Endodermal cell (in vitro differentiated cells): Measurements from ENCODE around the gene AMBRA1. TPM values are rescaled to one million over a fixed set of nuclear protein-coding genes. Genes with fewer than 3 reads are reported as not detected.
A peak's percentile ranks its signal among the peaks of the same experiment; 100 is the strongest.
"Not testable (repeated sequence)": the region's sequence is repeated elsewhere in the genome, so short reads cannot be mapped to it uniquely, and the experiment has no call there.

Experiments
- DNase-seq: peaks from one replicate; pipeline ENCODE4 v3.0.0-alpha.2; 2017
- H3K27ac ChIP-seq: 2 replicates; pipeline ENCODE4 v1.5.1; 2013; ENCODE audit warnings: mild to moderate bottlenecking, low read depth, low read length, moderate library complexity
- H3K27me3 ChIP-seq: 2 replicates; pipeline ENCODE4 v1.6.1; 2013; ENCODE audit warnings: mild to moderate bottlenecking, low read length, moderate library complexity; ENCODE audit not compliant: insufficient read depth, control insufficient read depth, poor library complexity, severe bottlenecking
- H3K36me3 ChIP-seq: 2 replicates; pipeline ENCODE4 v1.7.0; 2013; ENCODE audit warnings: mild to moderate bottlenecking, low read length, moderate library complexity; ENCODE audit not compliant: control insufficient read depth, insufficient read depth
- H3K4me1 ChIP-seq: one replicate; pipeline ENCODE4 v1.7.0; 2013; ENCODE audit warnings: low read length; ENCODE audit not compliant: control insufficient read depth, insufficient read depth
- H3K4me3 ChIP-seq: 2 replicates; pipeline ENCODE4 v1.5.1; 2013; ENCODE audit warnings: mild to moderate bottlenecking, low read length, moderate library complexity
- H3K9ac ChIP-seq: 2 replicates; pipeline ENCODE4 v1.6.1; 2013; ENCODE audit warnings: mild to moderate bottlenecking, low read length, moderate library complexity; ENCODE audit not compliant: poor library complexity, severe bottlenecking; ENCODE audit errors: extremely low read depth
- H3K9me3 ChIP-seq: 2 replicates; pipeline ENCODE4 v1.6.1; 2013; ENCODE audit warnings: mild to moderate bottlenecking, low read length, moderate library complexity; ENCODE audit not compliant: control insufficient read depth
- H3K27ac Mint-ChIP-seq: 2 replicates; pipeline ENCODE4 v1.8.0; 2020; ENCODE audit warnings: mixed read lengths
- H3K27me3 Mint-ChIP-seq: 2 replicates; pipeline ENCODE4 v1.8.0; 2021; ENCODE audit warnings: mild to moderate bottlenecking, mixed read lengths; ENCODE audit not compliant: insufficient read depth
- H3K36me3 Mint-ChIP-seq: 2 replicates; pipeline ENCODE4 v1.8.0; 2020; ENCODE audit warnings: low read depth, mixed read lengths
- H3K4me1 Mint-ChIP-seq: 2 replicates; pipeline ENCODE4 v1.8.0; 2020; ENCODE audit warnings: mixed read lengths
- H3K4me3 Mint-ChIP-seq: 2 replicates; pipeline ENCODE4 v1.8.0; 2020; ENCODE audit warnings: mild to moderate bottlenecking, moderate library complexity, mixed read lengths
- H3K9me3 Mint-ChIP-seq: 2 replicates; pipeline ENCODE4 v1.8.0; 2020; ENCODE audit warnings: mild to moderate bottlenecking, mixed read lengths
- CTCF ChIP-seq: fragments of 200-600 bp; sonication (generic); conservative IDR thresholded peaks from 2 replicates; pipeline ENCODE4 v1.5.0; 2021; ENCODE audit warnings: antibody characterized with exemption, mild to moderate bottlenecking
- WGBS, 2 experiments: methylation state at CpG; one replicate each; pipeline versions ENCODE4 v1.1.5 to v1.1.7; 2013; ENCODE audit warnings: missing lambda C conversion rate in 2 of 2, mixed read lengths in 1 of 2; ENCODE audit not compliant: insufficient coverage in 1 of 2, insufficient read length in 1 of 2; 5-methylcytosine and 5-hydroxymethylcytosine counted together
- total RNA-seq, 2 donors: library from RNA; stranded (reverse); fragmentation: NEBNext Ultra II Directional in 1 of 2; extraction: Animal tissue kit (Norgen Biotek cat#: 25700) in 1 of 2; gene quantifications; 2 replicates in 1 of 2; 3 replicates in 1 of 2; pipeline ENCODE4 v1.2.1, GENCODE V29; 2021

Gene AMBRA1
- total RNA-seq, 2 donors from 2014 or later = 54.5 to 67.8 TPM

GRCh38 chr11:46381048-46381818, 212.6 kb downstream of the AMBRA1 start, which contains the start of gene MDK:
TSS of gene MDK (plus strand) at chr11:46381669. CDS start at chr11:46382058, 389 bp downstream.
- H3K9me3 ChIP-seq = no peaks in the 10 kb centered on the region
- peaks cover 19% of the 10 kb centered on the region for H3K27me3 ChIP-seq
- H3K4me3 ChIP-seq = peak within 1 kb of the TSS; percentile 88
- Mint-ChIP-seq H3K4me1 (peaks cover 5% of the 10 kb centered on the region), H3K27ac (peak within 1 kb of the TSS; percentile 86), H3K4me3 (peak within 1 kb of the TSS; percentile 82), H3K27me3 (peaks cover 30% of the 10 kb centered on the region), H3K9me3 (no peaks in the 10 kb centered on the region), H3K36me3 (peaks cover 29% of the 10 kb centered on the region)
- peak within 1 kb of the TSS; percentile 83 for H3K9ac ChIP-seq
- peaks cover 29% of the 10 kb centered on the region for H3K36me3 ChIP-seq
- DNase-seq = peak; percentile 90
- WGBS, 2 experiments = 0% methylated on average over 13 to 77 of the region's 96 CpGs
- H3K27ac ChIP-seq = peak within 1 kb of the TSS; percentile 90
- H3K4me1 ChIP-seq = peaks cover 3% of the 10 kb centered on the region
- no peak for TF ChIP-seq CTCF

- peak overlapping the region; percentile 71 for H3K9ac ChIP-seq
- H3K4me1 ChIP-seq = peaks cover 3% of the 10 kb centered on the region
- Mint-ChIP-seq H3K4me1 (peaks cover 5% of the 10 kb centered on the region), H3K9me3 (no peaks in the 10 kb centered on the region), H3K27me3 (peaks cover 22% of the 10 kb centered on the region), H3K4me3 (peak overlapping the region; percentile 82), H3K27ac (peak overlapping the region; percentile 86), H3K36me3 (peaks cover 29% of the 10 kb centered on the region)
- H3K36me3 ChIP-seq = peaks cover 32% of the 10 kb centered on the region
- 0 to 1% methylated on average over 5 to 44 of the region's 45 CpGs for WGBS, 2 experiments
- peak; percentile 96 for DNase-seq
- H3K9me3 ChIP-seq = no peaks in the 10 kb centered on the region
- no peak for TF ChIP-seq CTCF
- H3K27me3 ChIP-seq = peaks cover 12% of the 10 kb centered on the region
- peak overlapping the region; percentile 81 for H3K4me3 ChIP-seq
- peak overlapping the region; percentile 90 for H3K27ac ChIP-seq
These were observed 213.3 kb downstream of the AMBRA1 start for GRCh38 chr11:46380340-46381047.

- H3K27ac ChIP-seq = peak overlapping the region; percentile 47
- H3K27me3 Mint-ChIP-seq = peaks cover 14% of the 10 kb centered on the region
- peak overlapping the region; percentile 75 for H3K27ac Mint-ChIP-seq
- H3K9ac ChIP-seq, H3K9me3 Mint-ChIP-seq, H3K4me1 Mint-ChIP-seq, H3K9me3 ChIP-seq, H3K27me3 ChIP-seq, H3K4me1 ChIP-seq: not testable (repeated sequence)
- WGBS, 2 experiments = 22 to 24% methylated on average over 10 to 28 of the region's 36 CpGs
- H3K4me3 ChIP-seq = peak overlapping the region; percentile 81
- DNase-seq = peak; percentile 94
- peak overlapping the region; percentile 82 for H3K4me3 Mint-ChIP-seq
- peaks cover 32% of the 10 kb centered on the region for H3K36me3 ChIP-seq
- peaks cover 35% of the 10 kb centered on the region for H3K36me3 Mint-ChIP-seq
These were observed 214.1 kb downstream of the AMBRA1 start for GRCh38 chr11:46379482-46380293.
